ENCODE measurements around the gene PTPRN2.

DNA sequence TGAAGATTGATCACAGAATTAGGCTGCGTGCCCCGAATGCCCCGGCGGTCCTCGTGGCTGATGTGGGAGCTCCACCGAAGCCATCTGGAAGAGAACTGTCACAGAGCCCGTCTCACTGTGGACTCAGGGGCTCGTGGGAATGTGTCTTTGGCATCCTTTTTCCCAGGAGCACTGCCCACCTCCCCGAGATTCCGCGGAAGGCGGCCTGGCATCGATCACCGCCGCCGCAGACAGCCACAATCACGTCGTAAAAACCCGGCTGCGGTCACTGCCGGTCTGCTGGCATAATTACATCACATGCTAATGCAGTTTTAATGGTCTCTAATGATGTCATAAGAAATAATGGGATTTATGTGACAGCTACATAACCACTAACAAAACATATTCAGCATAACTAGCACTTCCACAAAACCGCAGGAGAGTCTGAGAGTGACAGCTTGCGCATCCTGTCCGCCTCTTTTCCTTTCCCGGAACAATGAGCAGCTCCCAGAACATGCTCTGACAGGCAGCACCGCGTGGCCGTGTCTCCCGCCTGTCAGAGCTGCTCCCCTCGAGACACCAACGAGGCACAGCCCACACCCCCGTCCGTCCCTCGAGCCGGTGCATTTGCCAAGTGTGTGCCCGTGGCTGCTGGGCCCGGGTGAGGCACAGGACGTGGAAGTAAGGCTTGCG is 490.0 kb downstream of the PTPRN2 start:
- TF ChIP-seq, protein P1, sequence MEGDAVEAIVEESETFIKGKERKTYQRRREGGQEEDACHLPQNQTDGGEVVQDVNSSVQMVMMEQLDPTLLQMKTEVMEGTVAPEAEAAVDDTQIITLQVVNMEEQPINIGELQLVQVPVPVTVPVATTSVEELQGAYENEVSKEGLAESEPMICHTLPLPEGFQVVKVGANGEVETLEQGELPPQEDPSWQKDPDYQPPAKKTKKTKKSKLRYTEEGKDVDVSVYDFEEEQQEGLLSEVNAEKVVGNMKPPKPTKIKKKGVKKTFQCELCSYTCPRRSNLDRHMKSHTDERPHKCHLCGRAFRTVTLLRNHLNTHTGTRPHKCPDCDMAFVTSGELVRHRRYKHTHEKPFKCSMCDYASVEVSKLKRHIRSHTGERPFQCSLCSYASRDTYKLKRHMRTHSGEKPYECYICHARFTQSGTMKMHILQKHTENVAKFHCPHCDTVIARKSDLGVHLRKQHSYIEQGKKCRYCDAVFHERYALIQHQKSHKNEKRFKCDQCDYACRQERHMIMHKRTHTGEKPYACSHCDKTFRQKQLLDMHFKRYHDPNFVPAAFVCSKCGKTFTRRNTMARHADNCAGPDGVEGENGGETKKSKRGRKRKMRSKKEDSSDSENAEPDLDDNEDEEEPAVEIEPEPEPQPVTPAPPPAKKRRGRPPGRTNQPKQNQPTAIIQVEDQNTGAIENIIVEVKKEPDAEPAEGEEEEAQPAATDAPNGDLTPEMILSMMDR (conservative IDR thresholded peaks at IDR 0.05 in 1 of 2, IDR thresholded peaks at IDR 0.05 in 1 of 2; ENCODE audit: low read depth in 1 of 2, low read length in 2 of 2), result no peak
- no peak for TF ChIP-seq EZH2 (IDR thresholded peaks at IDR 0.05; ENCODE audit: low read length, missing control alignments)

Data from fibroblast of lung (primary cell).